HTR-8/SVneo (cell line): ENCODE data around the gene UBE2B.

ENCODE experiments used
- DNase-seq: peaks from one replicate; pipeline ENCODE4 v3.0.0; 2011; ENCODE audit warnings: low spot score, mixed read lengths; ENCODE audit not compliant: insufficient read length
- FAIRE-seq: peaks from 2 replicates; lab custom pipeline; 2011; peaks lifted over from hg19 to GRCh38; lab: Jason Lieb, UNC

The UBE2B gene

DNA sequence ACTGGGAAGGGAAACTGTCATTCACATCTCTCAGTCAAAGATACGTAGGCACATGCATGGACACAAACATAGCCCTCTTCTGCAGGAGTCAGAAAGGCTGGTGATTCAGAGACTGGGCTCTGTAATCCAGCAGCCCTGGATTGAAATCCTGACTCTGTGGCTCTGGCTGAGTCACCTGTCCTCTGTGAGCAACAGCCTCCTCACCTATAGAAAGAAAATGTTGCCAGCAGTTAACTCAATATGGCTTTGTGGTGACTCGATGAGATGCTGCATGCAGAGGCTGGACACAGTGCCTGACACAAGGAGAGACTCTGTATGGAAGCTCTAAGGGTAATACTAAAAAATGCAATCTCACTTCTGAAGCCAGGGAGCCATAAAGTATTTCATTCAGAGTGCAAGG, 64.2 kb downstream of the UBE2B start:
- DNase-seq (no peak), FAIRE-seq (no peak)

DNA sequence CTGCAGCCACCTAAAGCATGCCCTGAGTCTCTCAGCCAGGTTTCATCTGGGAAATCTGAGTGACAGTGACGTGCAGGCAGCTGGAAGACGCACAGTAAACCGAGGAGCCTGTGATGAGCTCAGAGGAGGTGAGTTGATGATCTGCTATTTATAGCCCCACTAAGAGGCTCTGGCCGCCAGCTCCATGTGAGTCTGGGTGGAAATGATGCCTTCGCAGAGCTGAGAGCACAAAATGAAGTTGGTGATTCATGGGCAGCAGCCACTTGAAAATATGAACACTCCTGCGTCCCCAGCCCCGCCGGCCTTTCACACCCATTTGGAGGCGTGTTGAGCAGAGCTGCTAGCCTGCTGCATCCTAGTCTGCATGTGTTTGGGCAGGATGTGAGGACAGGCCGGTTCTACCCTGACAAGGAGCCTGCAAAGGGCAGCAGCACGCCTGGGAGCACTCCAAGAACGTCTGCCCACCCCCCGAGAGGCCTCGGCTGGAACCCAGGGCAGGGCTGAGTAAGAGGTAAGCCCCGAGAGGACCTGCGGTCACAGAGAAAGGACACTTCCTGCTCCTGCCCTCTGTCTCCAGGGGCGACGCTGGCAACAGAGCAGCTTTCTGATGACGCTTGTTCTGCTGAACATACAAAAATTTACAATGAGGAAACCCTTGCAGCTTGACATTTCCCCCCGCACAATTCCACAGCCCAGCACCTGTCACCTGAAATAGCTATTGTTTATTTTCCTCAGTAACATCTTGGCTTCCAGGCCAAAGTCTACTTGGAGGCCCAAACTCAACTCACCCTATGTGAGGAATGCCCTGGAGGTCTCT, 65.4 kb downstream of the UBE2B start:
- no peak for FAIRE-seq
- DNase-seq: peak; percentile 62

DNA sequence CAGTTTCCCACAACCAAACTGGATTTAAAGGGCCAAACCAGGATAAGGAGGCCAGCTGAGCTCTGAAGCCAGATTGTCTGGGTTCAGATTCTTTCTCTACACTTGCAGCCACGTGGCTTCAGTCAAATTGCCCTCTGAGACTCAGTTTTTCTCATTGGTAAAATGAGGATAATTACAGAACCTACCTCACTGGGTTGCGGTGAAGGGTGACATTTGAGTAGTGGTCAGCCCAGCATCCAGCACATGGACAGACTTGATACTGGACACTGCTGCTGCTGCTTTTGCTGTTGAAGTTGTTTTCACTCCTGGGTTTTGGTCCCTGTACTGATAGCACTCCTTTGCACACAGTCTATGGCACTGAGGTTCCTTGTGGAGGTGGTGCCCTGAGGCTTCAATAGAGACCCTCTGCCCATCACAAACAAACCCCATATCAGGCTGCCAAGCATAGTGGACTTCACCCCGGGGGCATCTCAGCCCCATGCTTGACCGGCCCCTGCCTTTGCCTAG, 66.0 kb downstream of the UBE2B start:
- no peak for DNase-seq
- no peak for FAIRE-seq

DNA sequence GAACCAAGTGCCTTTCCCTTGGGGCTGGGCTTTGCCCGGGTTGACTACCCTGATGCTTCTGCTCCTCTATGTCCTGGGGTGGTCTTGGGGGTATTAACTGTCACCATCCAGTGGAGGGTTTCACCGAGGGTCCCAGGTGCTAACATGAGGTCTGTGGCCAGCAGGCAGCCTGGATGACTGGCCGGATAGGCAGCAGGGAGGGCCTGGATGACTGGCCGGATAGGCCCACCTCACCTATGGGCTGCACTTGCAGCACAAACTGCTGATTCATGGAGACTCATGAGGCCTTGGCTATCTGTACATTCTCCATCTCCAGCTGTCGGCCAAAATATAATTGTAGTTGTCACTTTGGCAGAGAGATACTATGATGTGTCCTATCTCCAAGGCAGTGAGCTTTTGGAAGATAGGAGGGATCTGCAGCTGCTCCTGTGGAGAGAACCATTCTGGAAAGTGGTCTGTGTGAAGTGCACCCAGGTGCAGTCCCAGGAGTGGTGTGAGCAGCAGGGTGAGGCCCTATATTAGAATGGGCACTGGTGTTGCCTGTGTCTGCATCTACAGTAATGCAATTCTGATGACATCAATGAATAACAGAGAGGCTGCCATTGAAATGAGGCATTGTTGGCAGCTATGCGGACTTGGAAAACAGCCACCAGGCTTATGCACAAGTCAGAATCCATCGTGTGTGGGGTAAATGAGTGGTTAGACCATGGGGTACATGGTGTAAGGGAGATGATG, 66.6 kb downstream of the UBE2B start:
- DNase-seq (no peak), FAIRE-seq (no peak)

DNA sequence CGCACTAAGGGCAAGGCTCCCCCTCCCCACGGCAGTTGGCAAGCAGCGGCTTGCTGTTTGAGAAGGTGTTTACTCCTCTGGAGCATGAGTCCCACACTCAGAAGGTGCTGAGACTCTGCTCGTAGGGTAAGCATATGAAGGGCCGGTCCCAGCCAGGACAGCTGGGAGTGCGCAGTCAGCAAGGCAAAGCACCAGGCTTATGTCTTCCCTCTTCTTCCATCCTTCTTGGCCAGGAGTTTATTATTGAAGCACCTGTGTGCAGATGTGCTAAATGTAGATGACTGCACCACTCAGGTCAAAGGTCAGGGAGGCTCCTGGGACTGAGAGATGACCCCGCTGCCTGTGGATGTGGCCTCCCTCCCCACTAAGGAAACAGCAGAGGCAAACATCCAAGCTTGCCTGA, 67.4 kb downstream of the UBE2B start:
- no peak for FAIRE-seq

DNA sequence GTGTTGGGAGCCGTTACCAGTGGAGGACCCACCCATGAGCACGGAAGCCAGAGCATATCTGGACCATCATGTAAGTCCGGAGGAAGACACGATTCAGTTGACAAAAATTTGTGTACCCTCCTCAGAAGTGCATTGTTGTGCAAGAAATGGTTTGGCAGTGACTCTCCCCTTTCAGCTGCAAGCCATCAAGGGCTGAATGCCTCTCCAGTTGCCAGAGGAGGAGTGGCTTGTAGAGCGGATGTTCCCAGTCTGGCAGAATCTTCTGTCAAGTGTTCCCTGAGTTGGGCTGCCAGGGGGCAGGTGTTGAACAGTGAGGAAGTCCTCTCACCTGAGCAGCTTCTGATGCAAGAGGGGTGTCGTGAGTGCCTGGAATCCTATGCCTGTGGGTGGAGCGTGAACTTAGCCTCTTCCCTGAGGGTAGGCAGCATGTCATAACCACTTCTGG, 67.9 kb downstream of the UBE2B start:
- DNase-seq: peak; percentile 49
- FAIRE-seq: peak; percentile 40

More for the DNA sequence above, 67.4 kb downstream of the UBE2B start:
- no peak for DNase-seq

DNA sequence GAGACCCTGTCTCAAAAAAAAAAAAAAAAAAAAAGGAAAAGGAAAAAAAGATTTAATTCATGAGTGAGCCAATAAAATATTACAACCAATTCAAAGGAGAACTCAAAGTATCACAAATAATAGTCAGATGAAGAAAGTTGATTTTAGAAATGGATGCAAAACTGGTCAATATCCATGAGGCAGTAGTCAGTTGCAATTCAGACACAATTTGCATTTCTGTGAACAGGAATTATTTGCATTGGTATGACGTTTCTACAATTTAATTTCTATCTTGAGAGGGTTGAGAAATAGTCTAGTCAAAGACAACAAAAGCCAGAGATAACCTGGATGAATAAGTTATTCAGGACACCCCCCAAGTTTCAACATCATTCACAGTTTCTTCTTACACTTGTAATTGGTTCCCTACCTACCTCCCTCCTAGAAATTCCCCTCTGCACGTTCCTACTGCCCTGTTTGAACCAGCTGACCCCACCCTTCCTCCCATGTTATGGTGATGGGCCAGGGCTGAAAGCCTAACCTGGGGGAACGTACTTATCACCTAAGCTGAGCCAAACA, 68.9 kb downstream of the UBE2B start:
- FAIRE-seq: no peak
- DNase-seq: no peak
